Choroid plexus epithelial cell (primary cell): Measurements from ENCODE around the gene KRTAP27-1.

ENCODE experiments used
- DNase-seq: peaks from one replicate; pipeline ENCODE4 v3.0.0-alpha.2; 2010; ENCODE audit warnings: low read depth
- H3K4me3 ChIP-seq: 2 replicates; pipeline ENCODE4 v1.5.1; 2011; ENCODE audit warnings: low read depth, mild to moderate bottlenecking, control low read depth, low read length, moderate library complexity
- TF ChIP-seq, protein P1 (sequence below): conservative IDR thresholded peaks from 2 replicates; pipeline ENCODE4 v1.5.1; 2011; ENCODE audit warnings: low read depth, mild to moderate bottlenecking, control low read depth, inconsistent platforms, low read length, moderate library complexity

Gene KRTAP27-1, protein sequence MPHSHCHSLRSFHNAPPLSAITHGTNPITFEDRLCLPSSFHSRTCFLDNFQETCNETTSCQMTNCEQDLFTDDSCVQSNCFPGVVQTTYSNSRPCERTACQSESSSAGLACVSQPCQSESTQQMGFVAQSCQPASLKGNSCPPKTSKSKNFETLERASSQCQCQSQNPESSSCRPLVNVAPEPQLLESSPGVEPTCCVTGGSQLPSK

GRCh38 chr21:30337276-30337744, at the start of gene KRTAP27-1:
Gene KRTAP27-1, minus strand, starts transcription at chr21:30337694. Its CDS starts 26 bp downstream, at chr21:30337668.
- H3K4me3 ChIP-seq = no peak within 1 kb of the TSS
- DNase-seq = no peak
- TF ChIP-seq, protein P1, sequence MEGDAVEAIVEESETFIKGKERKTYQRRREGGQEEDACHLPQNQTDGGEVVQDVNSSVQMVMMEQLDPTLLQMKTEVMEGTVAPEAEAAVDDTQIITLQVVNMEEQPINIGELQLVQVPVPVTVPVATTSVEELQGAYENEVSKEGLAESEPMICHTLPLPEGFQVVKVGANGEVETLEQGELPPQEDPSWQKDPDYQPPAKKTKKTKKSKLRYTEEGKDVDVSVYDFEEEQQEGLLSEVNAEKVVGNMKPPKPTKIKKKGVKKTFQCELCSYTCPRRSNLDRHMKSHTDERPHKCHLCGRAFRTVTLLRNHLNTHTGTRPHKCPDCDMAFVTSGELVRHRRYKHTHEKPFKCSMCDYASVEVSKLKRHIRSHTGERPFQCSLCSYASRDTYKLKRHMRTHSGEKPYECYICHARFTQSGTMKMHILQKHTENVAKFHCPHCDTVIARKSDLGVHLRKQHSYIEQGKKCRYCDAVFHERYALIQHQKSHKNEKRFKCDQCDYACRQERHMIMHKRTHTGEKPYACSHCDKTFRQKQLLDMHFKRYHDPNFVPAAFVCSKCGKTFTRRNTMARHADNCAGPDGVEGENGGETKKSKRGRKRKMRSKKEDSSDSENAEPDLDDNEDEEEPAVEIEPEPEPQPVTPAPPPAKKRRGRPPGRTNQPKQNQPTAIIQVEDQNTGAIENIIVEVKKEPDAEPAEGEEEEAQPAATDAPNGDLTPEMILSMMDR = no peak

DNA sequence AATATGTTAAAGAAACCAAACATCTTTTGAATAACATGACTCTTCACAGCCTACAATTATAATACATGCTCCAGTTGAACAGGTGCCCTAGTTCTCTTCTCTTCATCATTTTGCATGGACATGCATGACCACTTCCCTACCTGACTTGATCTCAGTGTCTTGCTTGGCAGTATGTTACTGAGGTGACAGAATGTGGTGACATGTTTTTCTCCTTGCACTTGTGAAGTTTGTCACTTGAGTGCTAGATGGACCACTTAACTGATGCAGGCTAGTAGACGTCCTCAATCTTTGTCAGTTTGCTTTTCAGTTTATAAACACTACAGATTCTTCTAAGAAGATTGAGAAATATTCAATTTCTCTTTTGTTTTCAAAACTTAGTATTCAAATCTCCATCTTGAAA, 44.7 kb upstream of the KRTAP27-1 start:
- no peak for DNase-seq
- H3K4me3 ChIP-seq = no peak overlapping the region
- TF ChIP-seq, protein P1 = no peak

DNA sequence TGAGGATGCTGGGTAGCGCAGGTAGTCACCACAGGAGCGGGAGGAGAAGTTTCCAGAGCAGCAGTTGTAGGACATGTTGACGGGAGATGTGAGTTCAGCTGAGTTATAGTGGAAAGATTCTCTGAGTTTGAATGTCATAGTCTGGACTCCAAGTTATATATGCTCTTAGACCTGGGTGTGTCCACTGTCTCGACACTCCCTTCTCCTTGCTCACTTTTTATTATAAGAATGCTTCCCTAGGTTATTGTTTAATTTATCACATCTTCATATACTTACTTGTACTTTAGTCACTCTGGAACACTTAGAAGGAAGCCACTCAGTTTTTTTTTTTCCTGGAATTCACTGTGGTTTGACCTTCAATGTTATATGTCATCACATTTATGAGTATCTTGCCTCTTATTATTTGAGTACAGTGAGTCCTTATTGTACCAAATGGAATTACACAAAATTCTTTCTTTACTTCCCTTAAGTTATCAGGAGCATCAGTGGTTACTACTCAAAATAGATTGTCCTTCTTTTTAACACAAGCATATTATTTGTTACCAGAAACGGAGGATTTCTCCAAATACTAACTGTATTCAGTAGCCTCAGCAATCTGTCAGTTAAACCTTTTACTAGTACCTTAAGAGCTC, 34.8 kb upstream of the KRTAP27-1 start, which contains the start of gene KRTAP13-2:
Gene KRTAP13-2, minus strand, starts transcription at position 133 of the 632 bp plus-strand sequence. Its CDS starts 58 bp downstream, at position 75.
- TF ChIP-seq, protein P1 = no peak
- no peak within 1 kb of the TSS for H3K4me3 ChIP-seq
- no peak for DNase-seq

GRCh38 chr21:30355906-30356305, 18.4 kb upstream of the KRTAP27-1 start:
- no peak overlapping the region for H3K4me3 ChIP-seq
- TF ChIP-seq, protein P1 = no peak
- no peak for DNase-seq

DNA sequence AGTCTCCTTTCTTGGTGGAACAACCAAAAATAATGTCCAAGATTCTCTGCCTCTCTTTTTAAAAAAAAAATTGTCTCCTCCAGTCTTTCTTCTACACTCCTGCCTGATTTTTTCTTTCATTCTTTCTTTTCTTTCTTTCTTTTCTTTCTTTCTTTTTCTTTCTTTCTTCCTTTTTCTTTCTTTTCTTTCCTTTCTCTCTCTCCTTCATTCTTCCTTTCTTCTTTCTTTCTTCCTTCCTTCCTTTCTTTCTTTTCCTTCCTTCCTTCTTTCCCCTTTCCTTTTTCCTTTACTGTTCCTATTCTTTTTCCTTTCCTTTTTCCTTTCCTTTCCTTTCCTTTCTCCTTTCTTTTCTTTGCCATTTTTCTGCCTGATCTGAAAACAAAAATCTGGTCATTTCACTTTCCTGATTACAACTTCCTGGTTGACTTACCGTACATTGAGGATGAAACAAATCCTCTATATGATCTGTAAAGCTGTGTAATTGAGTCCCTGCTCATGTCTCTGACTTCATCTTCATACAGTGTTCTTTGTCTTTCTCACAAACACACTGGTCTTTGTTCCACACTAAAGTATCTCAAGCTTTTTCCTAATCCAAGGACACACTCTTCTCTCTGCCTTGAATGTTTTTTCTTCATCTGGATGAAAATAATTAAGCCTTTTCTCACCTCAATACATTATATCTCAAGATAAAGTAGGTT, 17.0 kb upstream of the KRTAP27-1 start:
- no peak for DNase-seq
- H3K4me3 ChIP-seq = no peak overlapping the region
- TF ChIP-seq, protein P1 = no peak

DNA sequence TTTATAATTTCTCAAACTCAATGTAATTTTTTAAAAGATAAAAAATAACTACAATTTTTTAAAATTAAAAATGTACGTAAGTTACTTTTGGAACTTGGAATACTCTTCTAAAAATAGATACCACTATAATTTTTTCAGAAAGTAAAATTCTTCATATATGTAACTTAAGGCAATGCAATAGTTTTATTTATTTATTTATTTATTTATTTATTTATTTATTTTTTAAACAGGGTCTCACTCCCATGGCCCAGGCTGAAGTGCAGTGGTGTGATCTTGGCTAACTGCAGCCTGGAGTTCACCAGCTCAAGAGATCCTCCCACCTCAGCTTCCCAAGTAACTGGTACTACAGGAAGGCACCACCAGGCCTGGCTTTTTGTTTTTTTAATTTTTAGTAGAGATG, 14.0 kb upstream of the KRTAP27-1 start:
- TF ChIP-seq, protein P1 = no peak
- no peak overlapping the region for H3K4me3 ChIP-seq
- DNase-seq = no peak
